ENCODE measurements around the gene PIP5K1B. TPM values are rescaled to one million over a fixed set of nuclear protein-coding genes. Genes with fewer than 3 reads are reported as not detected.

Gene PIP5K1B
- total RNA-seq, 2 experiments from 2014 or later, result 2.3 to 3.1 TPM

DNA sequence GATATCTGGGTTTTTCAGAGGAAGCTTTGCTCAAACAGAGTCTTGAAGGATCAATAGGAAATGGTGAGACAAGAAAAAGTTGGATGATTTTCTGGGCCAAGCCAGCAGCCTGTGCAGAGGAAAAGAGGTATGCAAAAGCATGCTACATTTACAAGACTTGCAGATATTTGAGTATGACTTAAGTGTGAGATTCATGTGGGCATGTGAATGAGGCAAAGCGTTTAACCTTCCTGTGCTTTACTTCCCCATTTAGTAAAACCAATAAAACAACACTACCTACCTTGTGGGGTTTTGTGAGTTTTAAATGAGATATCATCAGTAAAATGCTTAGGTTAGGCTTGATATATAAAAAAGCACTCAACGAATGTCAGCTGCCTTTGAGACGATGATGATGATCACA is 58.1 kb downstream of the PIP5K1B start:
- CTCF ChIA-PET, result no interaction called here
- POLR2A ChIA-PET, result no interaction called here

DNA sequence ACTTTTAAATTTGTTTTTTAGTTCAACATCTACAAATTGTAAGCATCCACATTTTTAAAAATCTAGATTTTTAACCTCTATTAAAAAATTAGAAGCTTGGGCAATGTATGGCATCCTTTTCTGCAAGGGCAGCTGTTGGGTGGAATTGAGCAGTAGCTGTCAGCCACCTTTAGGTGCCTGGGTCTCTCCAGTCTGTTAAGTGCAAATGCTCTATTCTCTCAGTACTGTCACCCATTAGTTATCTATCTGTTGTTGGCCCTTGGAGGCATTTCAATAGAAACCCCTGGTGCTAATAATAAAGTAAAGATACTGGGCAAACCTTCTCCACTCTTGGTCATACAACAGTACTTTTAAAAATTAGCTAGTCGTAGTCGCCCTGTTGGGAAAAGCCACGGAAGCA is 63.6 kb downstream of the PIP5K1B start:
- ChIA-PET POLR2A (no interaction called here), CTCF (no interaction called here)

DNA sequence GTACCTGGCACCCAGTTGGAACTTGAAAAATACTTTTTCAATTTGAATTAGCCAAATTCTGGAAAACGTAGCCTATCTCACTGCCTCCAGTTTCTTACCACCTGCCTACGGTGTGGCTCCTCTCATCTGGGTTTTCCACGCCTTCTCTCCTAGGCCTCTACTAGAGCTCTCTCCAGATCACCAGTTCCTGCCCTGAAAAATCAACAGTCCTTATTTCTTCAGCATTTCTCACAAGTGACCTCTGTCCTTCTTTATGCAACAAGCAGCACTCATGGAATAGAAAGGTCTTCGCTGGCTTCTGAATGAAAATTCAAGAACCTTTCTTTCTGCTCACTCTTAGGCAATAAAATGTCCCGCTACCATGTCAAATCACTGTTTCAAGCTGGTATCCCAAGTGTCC is 64.8 kb downstream of the PIP5K1B start:
- POLR2A ChIA-PET, result no interaction called here

DNA sequence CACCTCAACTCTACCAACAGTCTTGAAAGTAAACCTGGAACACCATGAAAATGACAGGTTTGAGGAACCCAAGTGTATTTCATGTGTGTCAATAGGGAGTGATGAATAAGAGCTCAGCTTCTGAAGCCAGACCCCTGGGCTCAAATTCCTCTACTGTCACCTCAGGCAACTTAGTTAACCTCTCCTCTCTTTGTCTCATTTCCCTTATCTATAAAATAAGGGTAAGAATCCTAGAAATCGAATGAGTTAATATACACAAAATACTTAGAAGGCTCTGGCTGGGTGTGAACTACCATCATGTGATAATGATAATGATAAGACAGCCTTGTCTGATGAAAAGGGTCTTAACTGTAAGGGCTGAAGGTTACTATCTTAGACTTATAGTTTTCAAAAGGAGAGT is 66.3 kb downstream of the PIP5K1B start:
- ChIA-PET POLR2A (no interaction called here), CTCF (no interaction called here)

More for the DNA sequence above, 64.8 kb downstream of the PIP5K1B start:
- CTCF ChIA-PET, result interaction anchor here (1.1 kb wide), 1 partner anchor 9 kb away, joined by 3 read pairs; no protein-coding TSS in a partner anchor

DNA sequence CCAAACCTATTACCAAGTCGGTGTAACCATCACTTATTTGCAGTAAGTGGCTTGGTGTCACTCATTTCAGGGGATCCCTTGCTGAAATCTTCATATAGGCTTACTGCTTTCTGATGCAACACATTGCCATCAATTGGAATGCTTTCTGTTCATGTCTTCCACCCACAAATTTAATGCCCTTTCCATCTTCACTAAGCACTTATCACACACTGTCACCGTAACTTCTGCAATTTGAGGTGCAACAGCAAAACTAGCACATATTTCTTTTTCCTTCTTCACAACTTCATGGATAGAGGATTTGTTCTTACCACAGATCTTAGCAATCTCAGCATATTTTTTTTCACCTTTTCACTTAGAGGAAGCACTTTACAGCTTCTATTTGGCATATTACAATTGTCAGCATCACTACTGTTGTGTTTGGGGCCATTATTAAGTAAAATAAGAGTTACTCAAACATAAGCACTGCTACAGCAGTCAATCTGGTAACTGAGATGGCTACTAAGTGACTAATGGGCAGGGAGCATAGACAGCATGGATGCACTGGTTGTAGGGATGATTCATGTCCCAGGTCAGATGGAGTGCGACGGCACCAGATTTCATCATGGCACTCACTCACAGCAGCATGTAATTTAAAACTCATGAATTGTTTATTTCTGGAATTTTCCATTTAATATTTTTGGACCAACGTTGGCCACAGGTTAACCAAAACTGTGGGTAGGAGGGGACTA is 70.1 kb downstream of the PIP5K1B start:
- ChIA-PET POLR2A (no interaction called here), CTCF (no interaction called here)

DNA sequence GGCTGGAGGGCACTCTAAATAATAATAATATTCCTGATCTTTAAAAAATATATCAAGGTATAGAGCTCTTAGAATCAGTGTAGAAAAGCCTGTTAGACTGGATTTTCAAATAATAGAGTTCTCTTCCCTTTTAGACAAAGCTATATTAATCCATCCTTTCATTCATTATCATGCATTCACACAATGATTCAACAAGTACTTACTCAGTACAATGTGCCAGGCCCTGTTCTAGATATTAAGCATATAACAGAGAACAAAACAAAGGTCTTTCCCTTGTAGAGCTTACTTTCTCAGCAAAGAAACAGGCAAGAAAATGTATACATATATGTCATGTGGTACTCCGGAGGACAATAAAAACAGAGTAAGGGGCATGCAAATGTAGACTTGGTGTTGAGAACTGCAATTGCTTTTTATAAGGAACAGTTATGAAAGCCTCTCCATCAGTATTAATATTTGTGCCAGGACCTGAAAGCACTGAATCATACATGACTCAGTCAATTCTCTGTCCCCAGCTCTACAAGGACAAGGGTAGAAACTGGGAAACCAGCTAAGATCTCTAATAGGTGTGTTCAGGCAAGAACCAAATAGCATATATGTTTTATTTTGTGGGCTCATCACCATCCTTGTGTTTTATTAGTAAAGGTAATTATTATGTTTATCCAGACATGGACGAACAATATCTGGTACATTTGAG is 72.2 kb downstream of the PIP5K1B start:
- ChIA-PET CTCF (no interaction called here), POLR2A (no interaction called here)

DNA sequence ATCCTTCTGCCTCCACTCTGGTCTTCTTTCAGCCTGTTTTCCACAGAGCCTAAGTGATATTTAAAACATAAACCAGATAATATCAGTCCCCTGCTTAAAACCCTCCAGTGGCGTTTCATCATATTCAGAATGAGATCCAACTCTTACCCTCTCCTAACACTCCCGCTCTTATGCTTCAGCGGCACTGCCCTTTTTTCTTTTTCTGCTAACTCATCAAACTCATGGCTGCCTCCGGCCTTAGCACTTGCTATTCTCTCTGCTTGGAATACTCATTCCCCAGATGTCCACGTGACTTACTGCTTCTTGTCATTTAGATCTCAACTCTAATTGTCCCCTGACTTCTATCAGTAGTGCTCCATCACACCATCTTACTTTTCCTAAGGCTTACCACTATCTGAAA is 73.6 kb downstream of the PIP5K1B start:
- ChIA-PET POLR2A (no interaction called here), CTCF (interaction anchor here (1.0 kb wide), 1 partner anchor 9 kb away, joined by 3 read pairs; no protein-coding TSS in a partner anchor)

DNA sequence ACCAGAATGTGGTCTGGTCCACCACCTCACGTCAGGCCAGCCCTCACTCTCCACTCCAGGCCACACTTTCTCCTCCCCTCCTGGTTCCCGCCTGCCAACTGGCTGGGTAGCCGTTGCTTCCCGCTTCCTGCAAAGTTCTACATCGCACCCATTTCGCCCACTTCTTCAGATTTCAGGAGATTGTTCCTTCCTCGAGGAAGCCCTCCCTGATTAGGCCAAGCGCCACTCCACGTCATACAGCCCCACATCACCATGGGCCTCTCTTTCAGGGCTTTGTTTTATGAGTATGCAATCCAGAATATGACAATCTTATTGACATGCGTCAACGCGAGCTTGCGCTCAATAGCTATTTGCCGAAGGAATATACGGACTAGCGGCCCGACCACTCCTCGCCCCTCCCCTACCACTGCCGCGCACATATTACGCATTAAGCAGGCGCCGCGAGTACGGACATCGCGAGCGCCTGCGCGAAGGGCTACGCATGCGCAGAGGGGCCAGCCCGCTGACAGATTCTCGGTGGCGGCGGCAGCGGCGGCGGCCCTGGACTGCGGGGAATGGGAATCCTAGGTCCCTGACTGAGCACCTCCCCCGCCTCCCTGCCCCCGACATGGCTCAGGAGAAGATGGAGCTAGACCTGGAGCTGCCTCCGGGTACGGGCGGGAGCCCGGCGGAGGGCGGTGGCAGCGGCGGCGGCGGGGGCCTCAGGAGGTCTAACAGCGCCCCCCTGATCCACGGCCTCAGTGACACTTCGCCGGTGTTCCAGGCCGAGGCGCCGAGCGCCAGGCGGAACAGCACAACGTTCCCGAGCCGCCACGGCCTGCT is 74.7 kb downstream of the PIP5K1B start:
- ChIA-PET POLR2A (interaction anchor here (0.6 kb wide), 1 partner anchor 116 kb away, joined by 5 read pairs; no protein-coding TSS in a partner anchor), CTCF (interaction anchor here (1.0 to 1.2 kb wide), 2 partner anchors 10 to 194 kb away, joined by 3 read pairs; no protein-coding TSS in a partner anchor)

DNA sequence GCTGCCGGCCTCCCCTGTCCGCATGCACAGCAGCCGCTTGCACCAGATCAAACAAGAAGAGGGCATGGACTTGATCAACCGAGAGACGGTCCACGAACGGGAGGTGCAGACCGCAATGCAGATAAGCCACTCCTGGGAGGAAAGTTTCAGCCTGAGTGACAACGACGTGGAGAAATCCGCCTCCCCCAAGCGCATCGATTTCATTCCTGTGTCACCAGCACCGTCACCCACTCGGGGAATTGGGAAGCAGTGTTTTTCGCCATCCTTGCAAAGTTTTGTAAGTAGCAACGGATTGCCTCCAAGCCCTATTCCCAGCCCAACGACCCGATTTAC is 75.3 kb downstream of the PIP5K1B start:
- CTCF ChIA-PET, result interaction anchor here (1.2 kb wide), 1 partner anchor 195 kb away, joined by 3 read pairs; no protein-coding TSS in a partner anchor
- POLR2A ChIA-PET, result no interaction called here

DNA sequence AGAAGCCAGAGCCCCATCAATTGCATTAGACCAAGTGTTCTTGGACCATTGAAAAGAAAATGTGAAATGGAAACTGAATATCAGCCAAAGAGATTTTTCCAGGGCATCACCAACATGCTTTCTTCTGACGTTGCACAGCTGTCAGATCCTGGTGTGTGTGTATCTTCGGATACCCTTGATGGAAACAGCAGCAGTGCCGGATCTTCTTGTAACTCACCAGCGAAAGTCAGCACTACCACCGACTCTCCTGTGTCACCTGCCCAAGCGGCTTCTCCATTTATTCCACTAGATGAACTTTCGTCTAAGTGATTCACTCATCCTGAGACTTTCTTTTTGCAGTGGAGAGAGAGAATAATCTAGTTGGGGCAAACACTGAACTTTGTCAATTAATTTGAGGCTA is 75.7 kb downstream of the PIP5K1B start:
- POLR2A ChIA-PET, result no interaction called here
- CTCF ChIA-PET, result interaction anchor here (0.6 kb wide), 1 partner anchor 140 kb away, joined by 3 read pairs; no protein-coding TSS in a partner anchor

DNA sequence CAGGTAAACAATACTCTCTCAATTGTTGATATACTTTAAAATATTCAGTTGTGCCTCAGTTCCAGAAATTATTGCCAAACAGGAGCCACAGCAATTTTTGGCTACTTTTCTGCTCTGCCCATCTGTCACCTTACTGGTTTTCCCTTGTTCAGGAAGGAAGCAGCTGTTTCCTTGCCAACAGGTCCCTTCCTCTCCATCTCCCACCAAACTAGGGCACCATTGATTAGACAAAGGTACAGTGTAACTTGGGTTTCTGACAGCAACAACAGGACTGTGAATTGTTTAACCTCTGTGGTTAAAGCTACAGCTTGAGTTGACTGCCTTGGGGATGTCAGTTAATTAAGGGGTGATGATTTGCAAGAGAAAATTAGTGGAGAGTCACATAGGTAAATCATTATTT is 76.9 kb downstream of the PIP5K1B start:
- ChIA-PET POLR2A (no interaction called here), CTCF (no interaction called here)

DNA sequence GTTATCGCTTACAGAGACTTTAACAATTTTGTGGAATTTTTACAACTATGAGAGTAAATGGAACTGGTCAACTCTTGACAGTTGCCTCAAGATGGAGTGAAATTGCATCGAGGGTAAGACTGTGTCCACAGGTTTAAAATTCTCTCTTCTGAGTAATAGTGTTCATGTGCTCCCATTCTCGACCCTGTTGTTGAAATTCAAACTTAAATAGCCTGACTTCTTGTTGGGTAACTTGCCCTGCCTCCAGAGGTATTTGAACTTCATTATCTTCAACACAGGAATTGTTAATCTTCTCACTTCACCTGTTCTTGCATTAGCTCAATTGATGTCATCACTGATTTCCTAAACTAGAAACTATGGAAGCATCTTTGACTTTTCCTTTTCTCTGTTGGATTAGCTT is 77.5 kb downstream of the PIP5K1B start:
- POLR2A ChIA-PET, result no interaction called here
- CTCF ChIA-PET, result no interaction called here

DNA sequence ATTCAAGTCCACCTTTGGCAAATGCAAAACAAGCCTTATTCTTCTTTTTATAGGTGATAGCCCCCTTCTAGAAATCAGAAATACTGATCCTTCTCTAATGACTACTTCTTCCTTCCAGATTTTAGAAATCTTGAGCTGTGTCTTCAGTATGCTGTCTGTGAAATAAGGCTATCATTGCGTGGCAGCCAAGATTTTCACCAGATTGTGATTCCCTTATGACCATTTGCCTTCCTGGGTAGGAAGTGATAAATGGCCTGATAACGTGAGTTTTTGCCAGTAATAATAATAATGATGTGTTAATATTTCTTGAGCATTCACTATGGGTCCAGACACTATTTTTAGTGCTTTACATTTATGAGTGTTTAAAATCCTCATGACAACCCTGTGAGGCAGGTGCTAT is 80.9 kb downstream of the PIP5K1B start:
- ChIA-PET POLR2A (no interaction called here), CTCF (interaction anchor here (0.6 kb wide), 1 partner anchor 139 kb away, joined by 3 read pairs; no protein-coding TSS in a partner anchor)

DNA sequence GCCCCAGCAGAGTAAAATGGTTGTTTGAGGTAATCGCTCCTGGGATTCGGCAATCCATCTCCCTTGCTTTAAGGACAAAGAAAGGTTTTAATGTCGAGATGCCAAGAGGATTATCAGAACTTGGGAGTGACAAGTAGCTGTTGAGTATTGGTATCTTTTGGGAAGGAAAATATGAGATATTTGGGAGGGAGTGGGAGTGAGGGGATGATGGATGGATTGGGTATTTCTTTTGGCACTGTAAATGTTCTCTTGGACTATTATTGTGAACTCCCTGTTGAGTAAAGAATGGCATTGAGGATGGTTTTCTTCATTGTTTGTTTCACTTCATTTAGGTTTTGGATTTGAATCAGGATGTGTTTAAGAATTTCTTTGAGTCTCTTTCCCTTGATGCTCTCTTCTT is 86.1 kb downstream of the PIP5K1B start:
- POLR2A ChIA-PET, result no interaction called here
- CTCF ChIA-PET, result no interaction called here

DNA sequence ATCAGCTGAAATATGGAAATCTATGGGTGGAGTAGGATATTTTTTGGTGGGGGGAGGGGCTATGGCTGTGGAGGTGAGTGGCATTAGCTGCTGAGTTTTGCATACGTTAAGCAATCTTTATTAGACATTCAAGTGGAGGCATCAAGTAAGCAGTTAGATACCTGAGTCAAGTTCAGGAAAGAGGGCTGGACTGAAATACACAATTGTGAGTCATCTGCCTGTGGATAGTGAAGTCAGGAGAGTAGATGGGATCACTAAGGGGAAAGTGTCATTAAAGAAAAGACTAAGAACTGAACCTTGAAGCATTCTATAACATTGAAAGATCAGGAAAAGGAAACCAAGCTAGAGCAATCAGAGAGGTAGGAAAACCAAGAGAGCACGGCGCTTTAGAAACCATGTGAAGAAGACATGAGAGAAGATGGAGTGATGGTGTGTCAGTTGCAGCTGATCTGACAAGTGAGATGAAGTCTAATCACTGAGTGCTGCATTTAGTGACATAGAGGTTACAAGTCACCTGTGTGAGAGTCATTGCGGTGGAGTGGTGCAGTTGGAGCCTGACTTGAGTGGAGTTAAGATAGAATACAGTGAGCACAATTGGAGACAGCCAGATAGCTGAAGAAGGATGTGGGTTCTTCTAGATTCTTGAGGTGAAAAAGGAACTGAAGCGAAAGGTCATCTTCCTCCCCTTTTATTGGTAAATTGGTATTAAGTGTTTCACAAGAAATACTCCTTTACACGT is 88.7 kb downstream of the PIP5K1B start:
- ChIA-PET POLR2A (no interaction called here), CTCF (no interaction called here)

DNA sequence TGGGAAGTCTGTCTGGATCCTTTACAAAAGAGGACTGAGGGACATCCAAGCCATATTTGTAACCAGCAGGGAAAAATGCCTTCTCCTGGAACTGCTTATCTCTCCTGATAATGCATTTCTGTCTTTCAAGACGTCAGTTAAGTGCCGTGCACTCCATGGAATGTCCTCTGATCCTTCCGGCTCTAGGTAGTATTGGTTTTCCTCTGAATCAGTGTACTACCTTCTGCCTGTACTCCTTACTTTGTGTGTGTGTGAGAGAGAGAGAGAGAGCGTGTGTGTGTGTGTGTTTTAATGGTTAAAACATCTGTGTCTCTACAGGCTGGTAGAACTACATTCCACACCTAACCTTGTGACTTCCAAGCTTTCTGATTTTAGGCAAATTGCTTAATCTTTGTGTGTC is 89.9 kb downstream of the PIP5K1B start:
- CTCF ChIA-PET, result interaction anchor here (0.6 kb wide), 1 partner anchor 257 kb away, joined by 3 read pairs; no protein-coding TSS in a partner anchor
- POLR2A ChIA-PET, result no interaction called here

DNA sequence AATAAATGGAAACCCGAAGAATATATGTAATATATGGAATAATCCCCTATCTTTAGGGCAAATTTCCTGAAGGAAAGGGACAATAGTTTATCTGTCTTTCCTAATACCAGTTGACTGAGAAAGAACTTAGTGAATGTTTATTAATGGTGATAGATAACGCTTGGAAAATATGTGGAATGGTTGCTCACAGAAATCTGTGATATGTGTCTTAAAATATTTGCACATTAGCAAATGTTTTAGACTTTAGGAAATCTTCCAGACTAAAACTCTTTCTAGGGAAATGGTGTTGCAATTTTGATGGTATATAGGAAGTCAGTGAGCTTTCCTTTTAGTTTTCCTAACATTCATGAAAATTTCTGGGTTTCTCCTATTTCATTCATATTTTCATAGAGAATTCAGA is 90.4 kb downstream of the PIP5K1B start:
- POLR2A ChIA-PET, result no interaction called here
- CTCF ChIA-PET, result no interaction called here

DNA sequence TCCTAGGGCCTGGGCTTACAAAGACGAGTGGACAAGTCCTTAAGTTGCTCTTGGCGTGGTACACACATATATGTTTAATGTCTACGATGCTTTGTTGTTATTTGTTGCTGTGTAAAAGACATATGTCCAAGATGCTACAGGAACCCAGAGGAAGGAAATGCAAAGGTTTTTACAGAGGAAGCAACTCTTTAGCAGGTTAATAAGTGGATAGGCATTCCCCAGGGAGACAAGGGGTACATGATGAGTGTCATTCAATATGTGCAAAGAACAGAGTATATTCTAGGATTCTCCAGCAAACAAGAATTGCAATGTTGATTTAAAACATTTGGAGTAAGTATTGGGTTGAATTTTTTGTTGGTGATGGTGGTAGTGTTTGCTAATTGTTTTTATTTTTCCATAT is 92.1 kb downstream of the PIP5K1B start:
- POLR2A ChIA-PET, result no interaction called here
- CTCF ChIA-PET, result no interaction called here

DNA sequence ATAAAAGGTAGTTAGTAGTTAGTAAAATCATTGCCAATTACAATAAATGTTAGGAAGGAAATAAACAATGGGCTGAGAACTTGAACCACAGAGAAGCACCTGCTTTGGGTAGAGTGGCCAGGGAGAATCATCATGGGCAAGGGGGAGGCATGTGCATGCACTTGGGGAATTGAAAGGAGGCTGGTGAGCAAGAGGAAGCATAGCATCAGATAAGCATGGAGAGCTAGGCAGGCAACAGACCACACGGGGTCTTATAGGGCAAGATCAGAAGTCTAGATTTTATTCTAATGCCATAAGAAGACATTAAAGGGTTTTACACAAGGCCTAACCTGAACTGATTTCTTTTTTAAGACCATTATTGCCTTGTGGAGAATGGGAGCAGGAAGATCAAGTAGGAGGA is 93.4 kb downstream of the PIP5K1B start:
- POLR2A ChIA-PET, result no interaction called here
- CTCF ChIA-PET, result no interaction called here

DNA sequence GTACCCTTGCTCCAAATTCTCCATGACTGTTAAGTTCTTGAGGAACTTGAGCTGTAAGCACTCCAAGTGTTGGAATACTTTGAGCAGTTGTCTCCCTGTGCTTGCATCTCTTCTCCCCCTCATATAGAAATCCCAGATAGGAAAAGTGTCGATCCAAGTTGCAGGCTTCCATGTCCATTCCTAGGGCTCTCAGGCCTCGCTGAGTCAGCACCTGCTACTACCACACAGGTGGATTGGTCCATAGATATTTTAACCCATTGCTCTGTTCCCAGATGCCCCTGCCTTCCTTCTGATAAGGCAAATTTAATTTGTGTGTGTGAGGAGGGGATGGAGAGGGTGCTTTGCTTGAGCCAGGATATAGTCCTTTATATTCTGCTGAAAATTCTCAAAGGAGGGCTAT is 95.8 kb downstream of the PIP5K1B start:
- ChIA-PET POLR2A (no interaction called here), CTCF (no interaction called here)

Measured in activated CD8-positive, alpha-beta memory T cell treated with anti-CD3 and anti-CD28 coated beads for 36 hours (primary cell).